GM13976 (cell line): ENCODE measurements around the gene MVB12B.

ENCODE experiments used
- DNase-seq: peaks from one replicate; pipeline ENCODE4 v3.0.0; 2012; ENCODE audit warnings: low spot score
- CTCF ChIP-seq: IDR thresholded peaks from 2 replicates; pipeline ENCODE4 v1.5.1; 2012; ENCODE audit warnings: borderline replicate concordance, mild to moderate bottlenecking; ENCODE audit not compliant: insufficient read depth; ENCODE audit errors: extremely low read depth, missing control alignments, control extremely low read depth
- in situ Hi-C: fragments of 300-500 bp; cut with MboI; formaldehyde crosslinking; loops from one replicate; pipeline ENCODE4 v1.12.0; 2022; ENCODE audit warnings: low sequenced_read_pairs, mixed read lengths, inconsistent platforms; ENCODE audit not compliant: unreplicated experiment

MVB12B gene

GRCh38 chr9:126504086-126504976 lies 177.7 kb downstream of the MVB12B start:
- in situ Hi-C loops, result loop anchor here (10.0 kb wide), 1 partner anchor 50 kb away; no protein-coding TSS in a partner anchor
- no peak for DNase-seq
- TF ChIP-seq CTCF, result no peak

GRCh38 chr9:126504977-126505455 lies 178.4 kb downstream of the MVB12B start:
- DNase-seq, result no peak
- in situ Hi-C loops, result loop anchor here (10.0 kb wide), 1 partner anchor 50 kb away; no protein-coding TSS in a partner anchor
- TF ChIP-seq CTCF, result no peak

GRCh38 chr9:126505697-126506346 lies 179.2 kb downstream of the MVB12B start:
- in situ Hi-C loops, result loop anchor here (10.0 kb wide), 1 partner anchor 49 kb away; no protein-coding TSS in a partner anchor
- DNase-seq, result no peak
- TF ChIP-seq CTCF, result no peak

GRCh38 chr9:126506361-126507317 lies 180.0 kb downstream of the MVB12B start:
- no peak for TF ChIP-seq CTCF
- in situ Hi-C loops, result loop anchor here (10.0 kb wide), 1 partner anchor 48 kb away; no protein-coding TSS in a partner anchor
- DNase-seq, result no peak

DNA sequence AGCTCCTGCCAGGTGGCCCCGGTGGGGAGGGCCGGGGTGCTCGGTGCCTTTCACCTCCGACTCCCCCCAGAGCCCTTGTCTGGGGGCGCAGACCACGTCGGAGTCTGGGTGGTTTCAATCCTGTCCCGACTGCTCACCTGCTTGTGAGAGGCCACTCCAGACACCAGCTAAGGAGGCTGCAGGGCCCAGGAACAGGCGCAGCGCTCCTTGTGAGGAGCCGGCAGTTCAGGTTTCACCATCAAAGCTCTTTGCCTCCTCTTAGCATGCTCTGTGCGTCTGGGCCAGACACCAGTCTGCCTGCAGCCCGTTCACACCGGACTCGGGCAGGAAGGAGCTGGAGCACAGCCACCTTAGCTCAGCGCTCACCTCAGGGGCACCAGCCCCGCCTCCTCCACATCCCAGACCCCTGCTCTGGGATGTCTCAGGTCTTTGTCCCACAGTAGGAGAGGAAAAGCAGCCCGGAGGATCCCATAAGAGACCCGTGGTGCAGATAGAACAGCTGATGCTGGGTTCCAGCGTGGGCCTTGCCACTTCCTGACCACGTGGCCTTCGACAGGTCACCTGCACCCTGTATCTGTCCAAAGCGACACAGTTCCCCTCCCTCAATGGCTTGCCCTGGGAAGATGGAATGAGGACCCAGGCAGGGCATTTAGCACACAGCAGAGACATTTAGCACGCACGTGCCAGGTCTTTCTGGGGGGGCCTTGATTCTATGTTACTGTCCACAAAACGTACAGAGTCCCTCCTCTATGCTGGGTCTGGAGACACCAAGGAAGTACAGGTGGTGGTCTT lies 180.9 kb downstream of the MVB12B start:
- TF ChIP-seq CTCF, result no peak
- in situ Hi-C loops, result loop anchor here (10.0 kb wide), 1 partner anchor 47 kb away; no protein-coding TSS in a partner anchor
- DNase-seq, result no peak
